K562 (cell line): ENCODE data around the gene WWC2. TPM values are rescaled to one million over a fixed set of nuclear protein-coding genes. Genes with fewer than 3 reads are reported as not detected.

Experiments
- BHLHE40 ChIP-seq: IDR thresholded peaks from 2 replicates; pipeline ENCODE4 v1.6.1; 2011; ENCODE audit warnings: low read length, improper control_type of control experiment
- BRD4 ChIP-seq: fragments of 200-600 bp; sonication (generic); IDR thresholded peaks from 2 replicates; pipeline ENCODE4 v1.6.1; 2017; ENCODE audit warnings: inconsistent platforms
- DACH1 ChIP-seq: fragments of 450-650 bp; IDR thresholded peaks from 2 replicates; pipeline ENCODE4 v1.6.1; 2018; ENCODE audit not compliant: partially characterized antibody
- HDAC1 ChIP-seq, 2 experiments: fragments of 450-650 bp; IDR thresholded peaks; 2 replicates each; pipeline ENCODE4 v1.6.1; 2016 to 2017; ENCODE audit warnings: inconsistent platforms in 1 of 2, mild to moderate bottlenecking in 1 of 2, moderate library complexity in 1 of 2
- HIVEP1 ChIP-seq: fragments of 250-450 bp; sonication (Bioruptor Pico); IDR thresholded peaks from 2 replicates; pipeline ENCODE4 v1.4.0; 2020; ENCODE audit warnings: mild to moderate bottlenecking
- MAZ ChIP-seq, 2 experiments: fragments of 450-650 bp in 1 of 2; sonication (generic) in 1 of 2; formaldehyde crosslinking; IDR thresholded peaks in 1 of 2; conservative IDR thresholded peaks in 1 of 2; 2 replicates each; pipeline versions ENCODE4 v1.4.0 to v1.5.0; 2020; ENCODE audit warnings: mild to moderate bottlenecking in 1 of 2, missing genetic modification reagents in 1 of 2
- MCM7 ChIP-seq, 2 experiments: fragments of 450-650 bp; IDR thresholded peaks; 2 replicates each; pipeline ENCODE4 v1.6.1; 2016 to 2018
- PHB ChIP-seq: fragments of 250-450 bp; sonication (Bioruptor Pico); IDR thresholded peaks from 2 replicates; pipeline ENCODE4 v1.5.0; 2021
- POLR2A ChIP-seq: fragments of 450-650 bp; conservative IDR thresholded peaks from 2 replicates; pipeline ENCODE4 v1.6.1; 2016
- PTTG1 ChIP-seq: fragments of 450-650 bp; IDR thresholded peaks from 2 replicates; pipeline ENCODE4 v1.6.1; 2016; ENCODE audit warnings: low read depth, mild to moderate bottlenecking, missing genetic modification characterization, missing compliant biosample characterization
- RBM15 ChIP-seq: fragments of 200-400 bp; formaldehyde crosslinking; IDR thresholded peaks from 2 replicates; pipeline ENCODE4 v1.6.1; 2018; ENCODE audit warnings: mild to moderate bottlenecking, low read length, moderate library complexity; ENCODE audit not compliant: insufficient read depth
- SETDB1 ChIP-seq: IDR thresholded peaks from one replicate; pipeline ENCODE4 v1.6.1; 2012; ENCODE audit warnings: low read length, control low read depth, inconsistent platforms
- STAT5A ChIP-seq: IDR thresholded peaks from 2 replicates; pipeline ENCODE4 v1.6.1; 2012; ENCODE audit warnings: low read length, inconsistent platforms, borderline replicate concordance
- TAF1 ChIP-seq: IDR thresholded peaks from 2 replicates; pipeline ENCODE4 v1.6.1; 2011; ENCODE audit warnings: mild to moderate bottlenecking, low read length, moderate library complexity; ENCODE audit not compliant: insufficient read depth, control insufficient read depth, severe bottlenecking; ENCODE audit errors: extremely low read depth
- ZBTB7A ChIP-seq: IDR thresholded peaks from 2 replicates; pipeline ENCODE4 v1.6.1; 2011; ENCODE audit warnings: low read depth, mild to moderate bottlenecking, low read length, moderate library complexity, borderline replicate concordance; ENCODE audit not compliant: control insufficient read depth
- ZKSCAN3 ChIP-seq: fragments of 250-450 bp; sonication (Bioruptor Pico); IDR thresholded peaks from 2 replicates; pipeline ENCODE4 v1.4.0; 2020
- ZNF57 ChIP-seq: fragments of 450-650 bp; formaldehyde crosslinking; IDR thresholded peaks from 2 replicates; pipeline ENCODE4 v1.4.0; 2020; ENCODE audit warnings: mild to moderate bottlenecking, moderate library complexity
- ZNF583 ChIP-seq: fragments of 250-450 bp; sonication (Bioruptor Pico); IDR thresholded peaks from 2 replicates; pipeline ENCODE4 v1.4.0; 2020
- ZNF766 ChIP-seq: fragments of 200-800 bp; sonication (Bioruptor generic); conservative IDR thresholded peaks from 2 replicates; pipeline ENCODE4 v1.6.1; 2016; ENCODE audit warnings: missing genetic modification characterization, missing compliant biosample characterization
- polyA plus RNA-seq, 8 experiments: library from polyadenylated mRNA; depleted of rRNA in 4 of 8; stranded (reverse) in 5 of 8; unstranded in 3 of 8; fragments of >200 nt; fragmentation: Nextera tagmentation in 2 of 8; fragmentation: Illumina TruSeq in 1 of 8; extraction: Ambion mirVana in 2 of 8; extraction: Trizol in 1 of 8; gene quantifications; 2 replicates each; pipeline versions ENCODE4 v1.2.1 to v1.2.3, GENCODE V29; 2011 to 2014; ENCODE audit warnings: inconsistent platforms in 1 of 8, missing spikeins in 1 of 8
- total RNA-seq, 7 experiments: library from RNA; depleted of rRNA in 6 of 7; stranded (reverse); fragments of >200 nt in 6 of 7; fragmentation: Illumina TruSeq in 2 of 7; extraction: Trizol in 2 of 7; gene quantifications; 2 replicates each; pipeline versions ENCODE4 v1.2.1 to v1.2.3, GENCODE V29; 2011 to 2021; ENCODE audit warnings: low replicate concordance in 1 of 7
- TF ChIP-seq, protein P1 (sequence below), 2 experiments: fragments of 250-450 bp in 1 of 2; fragments of 450-650 bp in 1 of 2; sonication (Bioruptor Pico) in 1 of 2; IDR thresholded peaks; 2 replicates each; pipeline versions ENCODE4 v1.6.1 to v1.8.0; 2016 to 2021; ENCODE audit warnings: mild to moderate bottlenecking in 2 of 2, moderate library complexity in 2 of 2, missing compliant biosample characterization in 1 of 2, missing genetic modification characterization in 1 of 2
- TF ChIP-seq, protein P2 (sequence below): IDR thresholded peaks from 3 replicates; pipeline ENCODE4 v1.6.1; 2011; ENCODE audit warnings: borderline replicate concordance, mild to moderate bottlenecking; ENCODE audit not compliant: insufficient read length, insufficient read depth
- TF ChIP-seq, protein P3 (sequence below): sonication (generic); formaldehyde crosslinking; IDR thresholded peaks from 2 replicates; pipeline ENCODE4 v1.9.0; 2022; ENCODE audit warnings: mild to moderate bottlenecking, missing genetic modification reagents
- TF ChIP-seq, protein P4 (sequence below): fragments of 250-450 bp; sonication (Bioruptor Pico); IDR thresholded peaks from 2 replicates; pipeline ENCODE4 v1.6.1; 2021; ENCODE audit warnings: mild to moderate bottlenecking
- TF ChIP-seq, protein P5 (sequence below): fragments of 450-650 bp; IDR thresholded peaks from 2 replicates; pipeline ENCODE4 v1.6.1; 2016; ENCODE audit warnings: mild to moderate bottlenecking

Gene WWC2
- total and polyA plus RNA-seq, 9 of the 15 experiments (the other 6 are each of a cell fraction or from before 2014, with no cell fraction given): 3.7 to 39.4 (median 19.6) TPM

DNA sequence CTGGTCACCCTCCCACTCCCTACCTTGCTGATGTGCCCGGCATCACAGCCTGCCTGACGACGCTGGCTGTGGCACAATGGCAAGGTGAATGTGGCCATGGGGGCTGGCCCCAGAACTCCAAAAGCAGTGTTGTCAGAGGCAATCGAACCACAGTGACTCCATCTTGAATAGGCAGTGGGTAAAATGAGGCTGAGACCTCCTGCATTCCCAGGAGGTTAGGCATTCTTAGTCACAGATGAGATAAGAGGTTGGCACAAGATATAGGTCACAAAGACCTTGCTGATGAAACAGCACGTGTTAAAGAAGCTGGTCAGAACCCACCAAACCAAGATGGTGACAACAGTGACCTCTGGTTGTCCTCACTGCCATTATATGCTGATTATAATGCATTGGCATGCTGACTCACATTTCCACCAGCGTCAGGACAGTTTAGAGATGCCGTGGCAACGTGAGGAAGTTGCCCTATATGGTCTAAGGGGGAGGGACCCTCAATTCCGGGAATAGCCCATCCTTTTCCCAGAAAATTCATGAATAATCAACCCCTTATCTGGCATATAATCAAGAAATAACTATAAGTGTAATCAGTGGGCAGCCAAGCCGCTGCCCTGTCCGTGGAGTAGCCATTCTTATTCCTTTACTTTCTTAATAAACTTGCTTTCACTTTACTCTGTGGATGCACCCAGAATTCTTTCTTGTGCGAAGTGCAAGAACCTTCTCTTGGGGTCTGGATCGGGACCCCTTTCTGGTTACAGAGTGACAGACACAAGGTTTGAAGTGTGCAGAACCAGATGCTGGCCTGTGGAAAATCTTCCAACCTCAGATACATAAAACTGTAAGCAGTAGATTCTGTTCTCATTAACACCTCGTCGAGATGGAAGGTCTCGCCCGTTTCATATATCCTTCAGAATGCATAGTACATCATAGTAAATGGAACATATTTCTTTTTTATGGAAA, 249.9 kb downstream of the WWC2 start (continued):
- peak in 1 of 2 experiments; percentile 99; a peak in 2 of 4 replicates for TF ChIP-seq MAZ (CRISPR knock-in tag; conservative IDR thresholded peaks at IDR 0.05 in 1 of 2, IDR thresholded peaks at IDR 0.05 in 1 of 2)
- 0 out of 2 replicates have a peak, but pooled peaks have one; percentile 52 for TF ChIP-seq PHB (CRISPR knock-in tag)
- TF ChIP-seq, protein P1, sequence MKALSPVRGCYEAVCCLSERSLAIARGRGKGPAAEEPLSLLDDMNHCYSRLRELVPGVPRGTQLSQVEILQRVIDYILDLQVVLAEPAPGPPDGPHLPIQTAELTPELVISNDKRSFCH (CRISPR knock-in tag; IDR thresholded peaks at IDR 0.05): peak; percentile 99
- TF ChIP-seq, protein P1 (tag; IDR thresholded peaks at IDR 0.05): peak; percentile 100
- peak; percentile 100 for TF ChIP-seq ZNF766 (CRISPR knock-in tag)
- no peak for TF ChIP-seq MCM7 (IDR thresholded peaks at IDR 0.05)
- TF ChIP-seq STAT5A: peak; percentile 99
- no peak for TF ChIP-seq RBM15
- TF ChIP-seq HDAC1 (IDR thresholded peaks at IDR 0.05): no peak
- peak; percentile 99 for TF ChIP-seq HIVEP1 (CRISPR knock-in tag)
- TF ChIP-seq BHLHE40: peak; percentile 84
- TF ChIP-seq ZNF57 (CRISPR knock-in tag): peak; percentile 96
- peak; percentile 76 for TF ChIP-seq POLR2A
- TF ChIP-seq ZKSCAN3 (CRISPR knock-in tag): peak; percentile 83
- TF ChIP-seq DACH1: no peak
- TF ChIP-seq, protein P2, sequence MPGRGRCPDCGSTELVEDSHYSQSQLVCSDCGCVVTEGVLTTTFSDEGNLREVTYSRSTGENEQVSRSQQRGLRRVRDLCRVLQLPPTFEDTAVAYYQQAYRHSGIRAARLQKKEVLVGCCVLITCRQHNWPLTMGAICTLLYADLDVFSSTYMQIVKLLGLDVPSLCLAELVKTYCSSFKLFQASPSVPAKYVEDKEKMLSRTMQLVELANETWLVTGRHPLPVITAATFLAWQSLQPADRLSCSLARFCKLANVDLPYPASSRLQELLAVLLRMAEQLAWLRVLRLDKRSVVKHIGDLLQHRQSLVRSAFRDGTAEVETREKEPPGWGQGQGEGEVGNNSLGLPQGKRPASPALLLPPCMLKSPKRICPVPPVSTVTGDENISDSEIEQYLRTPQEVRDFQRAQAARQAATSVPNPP: no peak
- peak; percentile 100 for TF ChIP-seq PTTG1
- TF ChIP-seq BRD4: peak; percentile 95; the same call in 1 of the 2 replicates
- 0 out of 2 replicates have a peak, but pooled peaks have one; percentile 22 for TF ChIP-seq ZBTB7A
- peak; percentile 100 for TF ChIP-seq ZNF583 (CRISPR knock-in tag)
- TF ChIP-seq SETDB1: no peak
- TF ChIP-seq, protein P3, sequence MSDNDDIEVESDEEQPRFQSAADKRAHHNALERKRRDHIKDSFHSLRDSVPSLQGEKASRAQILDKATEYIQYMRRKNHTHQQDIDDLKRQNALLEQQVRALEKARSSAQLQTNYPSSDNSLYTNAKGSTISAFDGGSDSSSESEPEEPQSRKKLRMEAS (CRISPR knock-in tag): peak; percentile 70
- TF ChIP-seq, protein P4, sequence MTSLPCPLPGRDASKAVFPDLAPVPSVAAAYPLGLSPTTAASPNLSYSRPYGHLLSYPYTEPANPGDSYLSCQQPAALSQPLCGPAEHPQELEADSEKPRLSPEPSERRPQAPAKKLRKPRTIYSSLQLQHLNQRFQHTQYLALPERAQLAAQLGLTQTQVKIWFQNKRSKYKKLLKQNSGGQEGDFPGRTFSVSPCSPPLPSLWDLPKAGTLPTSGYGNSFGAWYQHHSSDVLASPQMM (CRISPR knock-in tag): peak; percentile 87; the same call in 1 of the 2 replicates
- no peak for TF ChIP-seq TAF1
- TF ChIP-seq, protein P5, sequence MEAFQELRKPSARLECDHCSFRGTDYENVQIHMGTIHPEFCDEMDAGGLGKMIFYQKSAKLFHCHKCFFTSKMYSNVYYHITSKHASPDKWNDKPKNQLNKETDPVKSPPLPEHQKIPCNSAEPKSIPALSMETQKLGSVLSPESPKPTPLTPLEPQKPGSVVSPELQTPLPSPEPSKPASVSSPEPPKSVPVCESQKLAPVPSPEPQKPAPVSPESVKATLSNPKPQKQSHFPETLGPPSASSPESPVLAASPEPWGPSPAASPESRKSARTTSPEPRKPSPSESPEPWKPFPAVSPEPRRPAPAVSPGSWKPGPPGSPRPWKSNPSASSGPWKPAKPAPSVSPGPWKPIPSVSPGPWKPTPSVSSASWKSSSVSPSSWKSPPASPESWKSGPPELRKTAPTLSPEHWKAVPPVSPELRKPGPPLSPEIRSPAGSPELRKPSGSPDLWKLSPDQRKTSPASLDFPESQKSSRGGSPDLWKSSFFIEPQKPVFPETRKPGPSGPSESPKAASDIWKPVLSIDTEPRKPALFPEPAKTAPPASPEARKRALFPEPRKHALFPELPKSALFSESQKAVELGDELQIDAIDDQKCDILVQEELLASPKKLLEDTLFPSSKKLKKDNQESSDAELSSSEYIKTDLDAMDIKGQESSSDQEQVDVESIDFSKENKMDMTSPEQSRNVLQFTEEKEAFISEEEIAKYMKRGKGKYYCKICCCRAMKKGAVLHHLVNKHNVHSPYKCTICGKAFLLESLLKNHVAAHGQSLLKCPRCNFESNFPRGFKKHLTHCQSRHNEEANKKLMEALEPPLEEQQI: no peak
